Naive thymus-derived CD8-positive, alpha-beta T cell (primary cell): ENCODE results near the gene RPL18. TPM values are rescaled to one million over a fixed set of nuclear protein-coding genes. Genes with fewer than 3 reads are reported as not detected.

Experiments used
- ATAC-seq, 2 donors: fragments of 150-1000 bp; cut with Tn5 transposase in 1 of 2; sonication (Bioruptor Pico), chemical (Tn5 transposase) in 1 of 2; 1 replicate in 1 of 2; 2 replicates in 1 of 2; pipeline ENCODE4 v1.10.0; 2021; ENCODE audit warnings: mild to moderate bottlenecking in 2 of 2, moderate library complexity in 2 of 2
- POLR2A ChIA-PET: fragments of 350-600 bp; sonication (Branson Sonifier 250); formaldehyde crosslinking; loops from one replicate; lab custom pipeline; 2021; ENCODE audit warnings: antibody characterized with exemption; lab: Charles Lee
- DNase-seq, 10 donors: peaks; one replicate each; pipeline versions ENCODE4 v3.0.0 to v3.0.0-alpha.2; 2020 to 2022
- H3K27ac Mint-ChIP-seq, 10 donors: one replicate each; pipeline ENCODE4 v1.8.0; 2020 to 2022; ENCODE audit warnings: mild to moderate bottlenecking in 10 of 10, mixed read lengths in 10 of 10, moderate library complexity in 4 of 10, inconsistent platforms in 1 of 10
- H3K27me3 Mint-ChIP-seq, 5 donors: one replicate each; pipeline ENCODE4 v1.8.0; 2021 to 2022; ENCODE audit warnings: mixed read lengths in 5 of 5
- H3K36me3 Mint-ChIP-seq, 3 donors: one replicate each; pipeline ENCODE4 v1.8.0; 2020 to 2022; ENCODE audit warnings: mixed read lengths in 3 of 3, mild to moderate bottlenecking in 2 of 3, inconsistent platforms in 1 of 3
- H3K4me1 Mint-ChIP-seq, 4 donors: one replicate each; pipeline ENCODE4 v1.8.0; 2021 to 2022; ENCODE audit warnings: mixed read lengths in 4 of 4
- H3K4me3 Mint-ChIP-seq, 10 donors: one replicate each; pipeline ENCODE4 v1.8.0; 2020 to 2022; ENCODE audit warnings: mild to moderate bottlenecking in 10 of 10, mixed read lengths in 10 of 10, moderate library complexity in 6 of 10, inconsistent platforms in 1 of 10
- H3K9me3 Mint-ChIP-seq, 9 donors: one replicate each; pipeline ENCODE4 v1.8.0; 2020 to 2022; ENCODE audit warnings: mixed read lengths in 9 of 9, mild to moderate bottlenecking in 3 of 9, inconsistent platforms in 1 of 9, moderate library complexity in 1 of 9
- polyA plus RNA-seq, 3 donors: library from polyadenylated mRNA; unstranded; fragments of 300-500 nt; fragmentation: Illumina TruSeq; gene quantifications; one replicate each; pipeline ENCODE4 v1.2.3, GENCODE V29; 2021
- total RNA-seq, 8 experiments: library from RNA in 2 of 8; stranded (reverse) in 2 of 8; gene quantifications; one replicate each; pipeline ENCODE4 v1.2.3 and lab custom pipeline; 2021 to 2026

RPL18 gene
- total and polyA plus RNA-seq, 5 experiments from 2014 or later, result 2,380 to 3,008 (median 2,610) TPM

DNA sequence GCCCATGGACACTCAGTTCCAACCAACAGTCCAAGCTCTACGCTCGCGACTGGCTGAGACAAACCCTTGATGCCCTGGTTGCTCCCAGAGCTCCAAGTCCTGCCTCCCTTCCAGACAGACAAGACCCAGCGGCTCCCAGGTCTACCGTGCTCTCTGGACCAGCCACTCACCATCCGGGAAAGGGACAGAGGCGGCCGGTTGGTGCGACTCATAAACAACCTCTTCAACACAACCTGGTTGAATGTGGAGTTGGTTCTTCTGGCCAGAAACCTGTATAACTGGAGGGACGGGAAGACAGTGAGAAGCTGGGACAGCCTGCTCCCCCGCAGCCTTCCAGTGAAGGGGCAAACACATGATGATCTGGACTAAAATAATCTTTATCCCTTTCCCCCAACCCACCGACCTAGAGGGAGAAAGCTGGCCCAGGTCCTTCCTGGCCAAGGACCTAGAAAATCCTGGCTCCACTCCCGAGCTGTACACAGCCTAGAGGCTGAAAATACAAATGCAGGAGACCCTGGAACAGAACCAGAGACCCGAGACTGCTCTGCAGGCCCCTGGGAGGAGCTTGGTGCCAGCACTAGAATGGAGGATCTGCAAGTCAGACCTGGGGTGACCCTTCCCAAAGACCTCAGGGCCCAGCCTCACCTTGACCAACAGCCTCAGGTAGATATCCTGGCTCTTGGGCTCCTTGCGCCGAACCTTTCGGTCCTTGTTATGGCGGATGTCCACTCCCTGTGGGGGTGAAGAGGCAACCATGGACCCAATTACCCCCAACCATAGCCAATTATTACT is 1.6 kb downstream of the RPL18 start:
- H3K9me3 Mint-ChIP-seq, result no peaks in the 10 kb centered on the region
- peaks cover 0 to 34% (median 15%) of the 10 kb centered on the region in 3 donors for H3K36me3 Mint-ChIP-seq

DNA sequence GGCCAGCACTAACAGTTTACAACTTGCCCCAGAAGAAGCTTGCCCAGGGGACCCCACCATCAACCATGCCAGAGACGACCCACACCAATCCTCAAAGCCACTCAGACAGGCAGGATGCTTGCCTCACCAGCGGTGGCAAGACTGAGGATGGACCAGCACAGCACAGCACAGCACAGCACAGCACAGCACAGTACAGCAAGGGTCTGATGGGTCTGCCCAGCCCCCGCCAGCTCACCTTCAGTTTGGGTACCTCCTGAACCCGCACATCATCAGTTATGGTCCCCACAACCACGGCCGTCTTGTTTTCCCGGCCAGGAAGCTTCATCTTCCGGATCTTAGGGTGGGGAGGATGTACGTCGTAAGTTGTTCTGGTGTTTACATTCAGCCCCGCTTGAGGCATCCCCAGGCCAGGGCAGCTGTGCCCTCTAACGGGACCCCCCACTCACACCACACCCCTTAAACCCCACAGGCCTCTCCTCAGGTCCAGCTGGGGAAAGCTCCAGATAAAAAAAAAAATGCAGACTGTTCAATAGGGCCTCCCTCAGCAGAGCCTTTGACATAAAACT is 2.4 kb downstream of the RPL18 start:
- DNase-seq (no peak), ATAC-seq (no peak)
- peak overlapping the region; percentile 22 to 99 (median 80) for H3K4me3 Mint-ChIP-seq
- peaks cover 23 to 45% (median 32%) of the 10 kb centered on the region in 4 donors for H3K4me1 Mint-ChIP-seq
- no peaks in the 10 kb centered on the region for H3K27me3 Mint-ChIP-seq
- H3K27ac Mint-ChIP-seq, result peak overlapping the region in 9 of 10 donors; percentile 40 to 96 (median 67)
- no peaks in the 10 kb centered on the region for H3K9me3 Mint-ChIP-seq
- POLR2A ChIA-PET, result interaction anchor here (0.8 to 5.4 kb wide), 5 partner anchors 9 to 141 kb away, joined by 3 to 70 read pairs (median 6); partner anchors contain the start of genes CA11 and DBP
- peaks cover 0 to 28% (median 15%) of the 10 kb centered on the region in 3 donors for H3K36me3 Mint-ChIP-seq

More for the DNA sequence above, 1.6 kb downstream of the RPL18 start:
- H3K4me1 Mint-ChIP-seq, result peaks cover 24 to 50% (median 35%) of the 10 kb centered on the region in 4 donors
- no peak for ATAC-seq
- no peaks in the 10 kb centered on the region for H3K27me3 Mint-ChIP-seq
- POLR2A ChIA-PET, result interaction anchor here (0.6 to 5.4 kb wide), 8 partner anchors 8 to 141 kb away, joined by 3 to 70 read pairs (median 6); partner anchors contain the start of genes CA11 and DBP
- peak overlapping the region; percentile 25 to 99 (median 98) for H3K27ac Mint-ChIP-seq
- peak overlapping the region; percentile 94 to 99 (median 96) for H3K4me3 Mint-ChIP-seq
- DNase-seq, result no peak

DNA sequence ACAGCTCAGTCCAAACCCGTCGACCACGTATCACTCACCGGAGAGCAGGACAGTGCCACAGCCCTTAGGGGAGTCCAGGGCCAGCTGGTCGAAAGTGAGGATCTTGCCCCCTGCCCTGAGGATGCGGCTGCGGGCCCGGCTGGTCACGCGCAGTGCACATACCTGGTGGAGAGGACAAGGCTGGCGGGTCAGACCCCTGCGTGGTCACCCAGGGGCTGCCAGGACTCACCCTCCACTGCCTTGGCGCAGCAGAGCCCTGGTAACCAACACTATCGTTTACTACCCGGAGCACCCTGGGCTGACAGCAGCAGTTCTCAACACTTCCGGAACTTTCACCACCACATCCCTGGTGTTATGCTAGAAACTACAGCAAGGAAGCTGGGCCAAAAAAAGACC is 2.9 kb downstream of the RPL18 start:
- ATAC-seq, result no peak
- Mint-ChIP-seq H3K27ac (peak overlapping the region in 8 of 10 donors; percentile 13 to 88 (median 66)), H3K27me3 (no peaks in the 10 kb centered on the region), H3K4me1 (peaks cover 23 to 41% (median 31%) of the 10 kb centered on the region in 4 donors), H3K9me3 (no peaks in the 10 kb centered on the region), H3K36me3 (peaks cover 0 to 25% (median 15%) of the 10 kb centered on the region in 3 donors), H3K4me3 (peak overlapping the region in 9 of 10 donors; percentile 53 to 99 (median 94))
- POLR2A ChIA-PET, result interaction anchor here (0.6 to 5.4 kb wide), 4 partner anchors 18 to 29 kb away, joined by 3 to 70 read pairs (median 25); partner anchors contain the start of genes CA11 and DBP
- no peak for DNase-seq

DNA sequence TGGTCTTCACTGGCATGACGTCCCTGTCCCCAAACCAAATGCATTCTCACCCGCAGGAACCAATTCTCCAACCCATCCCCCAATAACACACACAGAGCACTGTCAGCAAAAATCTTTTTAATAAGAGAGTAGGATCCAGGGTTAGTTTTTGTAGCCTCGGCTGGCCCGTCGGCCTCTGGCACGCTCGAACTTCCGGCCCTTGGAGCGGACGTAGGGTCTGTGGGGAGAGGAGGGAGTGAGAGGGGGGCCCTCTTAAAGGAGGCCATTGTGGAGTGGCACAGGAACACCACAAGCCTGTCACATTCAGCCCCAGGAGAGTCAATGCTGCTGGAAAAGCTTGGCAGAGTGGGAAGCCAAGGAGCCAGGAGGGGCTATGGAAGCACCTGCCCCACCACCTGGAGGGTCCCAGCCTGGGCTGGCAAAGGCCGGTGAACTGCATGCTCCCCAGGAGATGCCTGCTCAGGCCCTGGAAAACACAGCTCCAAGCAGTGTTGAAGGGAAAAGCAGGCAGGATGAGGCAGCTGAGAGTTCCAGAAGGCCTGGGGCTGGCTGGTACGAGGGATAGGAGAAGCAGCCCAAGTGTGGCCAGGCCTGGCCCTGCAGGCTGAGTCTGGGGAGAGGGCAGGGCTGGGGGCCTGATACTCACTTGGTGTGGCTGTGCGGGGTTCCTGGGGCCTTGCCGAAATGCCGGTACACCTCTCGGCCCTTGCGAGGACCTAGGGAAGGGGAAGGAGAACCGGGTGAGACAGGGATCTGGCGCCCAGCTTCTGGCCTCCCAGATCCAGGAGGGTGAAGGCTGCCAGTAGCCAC is 3.5 kb downstream of the RPL18 start:
- no peak for DNase-seq
- Mint-ChIP-seq H3K36me3 (peaks cover 0 to 25% (median 15%) of the 10 kb centered on the region in 3 donors), H3K27me3 (no peaks in the 10 kb centered on the region), H3K9me3 (no peaks in the 10 kb centered on the region), H3K4me3 (peak overlapping the region in 3 of 10 donors; percentile 7 to 36 (median 34)), H3K27ac (peak overlapping the region in 4 of 10 donors; percentile 34 to 73 (median 54)), H3K4me1 (peaks cover 24 to 41% (median 31%) of the 10 kb centered on the region in 4 donors)
- POLR2A ChIA-PET, result interaction anchor here (0.6 to 5.4 kb wide), 3 partner anchors 17 to 29 kb away, joined by 3 to 70 read pairs (median 44); partner anchors contain the start of genes CA11 and DBP
- no peak for ATAC-seq

DNA sequence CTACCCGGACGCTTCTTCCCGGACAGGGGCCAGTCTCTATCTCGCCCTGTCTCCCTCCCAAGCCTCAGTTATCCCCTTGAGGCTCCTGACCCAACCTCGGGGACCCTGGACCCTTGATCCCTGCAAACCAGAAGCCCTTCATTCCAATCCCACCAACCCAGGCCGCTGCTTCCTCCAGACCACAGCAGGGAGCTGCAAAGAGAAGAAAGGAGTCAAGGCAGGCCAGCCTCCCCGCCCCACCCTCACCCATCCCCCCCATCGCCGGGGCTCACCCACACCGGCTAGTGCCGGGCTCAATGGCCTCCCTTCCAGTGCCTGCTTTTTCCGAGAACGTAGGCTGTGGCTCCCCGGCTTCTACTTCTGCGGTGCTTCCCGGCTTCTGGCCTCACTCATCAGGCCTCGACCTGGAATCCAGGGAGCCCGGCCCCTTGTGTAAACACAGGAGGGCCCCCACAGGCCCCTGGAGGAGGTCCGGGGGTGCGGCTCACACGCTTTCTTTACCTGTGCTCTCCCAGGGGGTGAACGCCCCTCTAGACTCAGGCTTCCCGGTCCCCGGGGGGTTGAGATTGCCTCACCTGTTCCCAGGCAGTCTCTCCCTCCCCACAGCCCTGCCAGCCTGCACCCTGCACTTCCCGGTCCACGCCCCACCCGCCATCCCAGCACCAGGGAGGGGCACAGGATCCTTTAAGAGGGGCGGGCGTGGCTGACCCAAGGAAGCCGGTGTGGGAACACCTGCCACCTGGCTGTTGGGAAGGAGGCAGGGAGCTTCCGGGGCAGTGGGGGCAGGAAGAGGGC is 4.3 kb downstream of the RPL18 start, which contains the start of gene FAM83E:
Gene FAM83E (minus strand): TSS at position 641 of the 795 bp plus-strand sequence. CDS start 1,704 bp downstream, outside the sequence.
- Mint-ChIP-seq H3K4me1 (peaks cover 18 to 34% (median 24%) of the 10 kb centered on the region in 4 donors), H3K4me3 (peak within 1 kb of the TSS in 4 of 10 donors; percentile 7 to 67 (median 30)), H3K27ac (peak within 1 kb of the TSS in 6 of 10 donors; percentile 7 to 77 (median 68)), H3K9me3 (no peaks in the 10 kb centered on the region), H3K27me3 (no peaks in the 10 kb centered on the region), H3K36me3 (peaks cover 0 to 25% (median 15%) of the 10 kb centered on the region in 3 donors)
- POLR2A ChIA-PET, result interaction anchor here (0.5 to 5.4 kb wide), 3 partner anchors 17 to 202 kb away, joined by 3 to 70 read pairs (median 6); partner anchors contain the start of gene DBP
- DNase-seq, result no peak
- ATAC-seq, result no peak

DNA sequence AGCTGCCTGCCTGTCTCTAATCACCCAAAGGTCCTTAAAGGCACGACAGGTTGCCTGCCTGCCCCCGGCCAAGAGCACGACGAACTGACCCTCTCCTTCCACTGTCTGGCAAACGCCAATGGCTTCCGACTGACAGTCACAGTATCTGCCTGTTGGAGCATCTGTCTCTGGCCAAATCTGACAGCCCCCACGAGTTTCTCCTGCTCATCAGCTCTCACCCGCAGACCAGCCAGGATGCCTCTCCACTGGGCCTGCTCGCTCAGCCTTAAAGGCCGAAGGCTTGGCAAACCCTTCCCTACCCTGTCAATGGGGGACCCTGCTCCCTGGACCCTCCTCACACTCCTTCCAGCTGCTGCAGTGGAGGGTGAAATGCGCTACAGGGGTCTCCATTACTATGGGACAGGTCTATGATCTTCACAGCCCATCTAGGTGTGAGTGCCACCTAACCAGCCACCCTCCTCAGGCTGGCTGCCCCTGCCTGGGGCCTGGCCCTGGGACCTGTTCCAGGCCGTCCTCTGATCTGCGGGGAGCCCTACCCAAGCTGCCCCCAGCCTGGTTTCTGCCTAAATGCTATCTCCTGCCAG is 5.0 kb downstream of the RPL18 start:
- Mint-ChIP-seq H3K4me3 (peak overlapping the region in 1 of 10 donors; percentile 67), H3K27ac (peak overlapping the region in 5 of 10 donors; percentile 11 to 69 (median 38)), H3K36me3 (peaks cover 0 to 25% (median 15%) of the 10 kb centered on the region in 3 donors), H3K4me1 (peaks cover 16 to 30% (median 21%) of the 10 kb centered on the region in 4 donors), H3K9me3 (no peaks in the 10 kb centered on the region), H3K27me3 (no peaks in the 10 kb centered on the region)
- ATAC-seq, result no peak
- DNase-seq, result no peak
- POLR2A ChIA-PET, result interaction anchor here (0.5 to 1.2 kb wide), 2 partner anchors 18 to 201 kb away, joined by 3 to 6 read pairs; no protein-coding TSS in a partner anchor

DNA sequence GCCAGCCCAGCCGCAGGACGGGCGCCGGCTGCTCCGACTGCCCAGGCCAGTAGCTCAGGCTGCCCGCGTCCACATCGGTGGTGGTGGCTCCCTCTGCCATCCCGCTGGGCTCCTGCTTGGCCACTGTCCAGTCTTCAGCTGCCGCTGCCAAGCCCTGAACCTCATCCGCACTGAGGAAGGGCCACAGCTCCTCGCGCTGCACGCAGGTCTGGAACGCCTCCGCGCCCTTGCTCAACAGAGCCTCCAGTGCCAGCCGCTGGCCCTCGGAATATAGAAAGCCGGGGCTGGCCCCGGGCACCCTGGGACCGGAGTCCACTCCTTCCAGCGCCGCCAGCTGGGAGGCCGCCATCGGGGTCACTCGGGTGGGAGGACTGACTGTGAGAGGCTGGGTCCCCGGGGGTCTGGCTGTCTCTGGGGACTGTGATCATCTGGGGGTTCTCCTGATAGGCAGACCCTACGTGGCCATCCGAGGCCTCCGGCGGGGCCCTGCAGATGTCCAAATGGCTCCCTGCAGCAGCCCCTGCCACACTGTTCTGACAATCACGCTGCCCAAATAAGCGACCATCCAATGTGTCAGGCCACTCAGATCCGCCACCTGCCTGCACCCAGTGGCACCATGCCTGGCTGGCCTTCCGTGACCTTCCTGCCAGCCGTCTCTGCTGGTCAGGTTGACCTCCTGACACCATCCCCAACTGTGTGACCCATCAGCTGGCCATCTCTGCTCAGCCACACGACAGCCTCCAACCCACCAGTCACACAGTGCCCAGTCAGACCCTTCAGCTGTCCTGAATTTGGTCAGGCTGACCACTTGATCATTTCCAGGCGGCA is 5.7 kb downstream of the RPL18 start:
- peaks cover 14 to 28% (median 21%) of the 10 kb centered on the region in 4 donors for H3K4me1 Mint-ChIP-seq
- POLR2A ChIA-PET, result interaction anchor here (0.5 to 1.2 kb wide), 2 partner anchors 18 to 227 kb away, joined by 3 to 5 read pairs; no protein-coding TSS in a partner anchor
- H3K4me3 Mint-ChIP-seq, result no peak overlapping the region
- H3K27me3 Mint-ChIP-seq, result no peaks in the 10 kb centered on the region
- no peak for ATAC-seq
- no peak for DNase-seq
- peak overlapping the region in 3 of 10 donors; percentile 11 to 44 (median 38) for H3K27ac Mint-ChIP-seq
- H3K36me3 Mint-ChIP-seq, result peaks cover 0 to 25% (median 13%) of the 10 kb centered on the region in 3 donors
- no peaks in the 10 kb centered on the region for H3K9me3 Mint-ChIP-seq

DNA sequence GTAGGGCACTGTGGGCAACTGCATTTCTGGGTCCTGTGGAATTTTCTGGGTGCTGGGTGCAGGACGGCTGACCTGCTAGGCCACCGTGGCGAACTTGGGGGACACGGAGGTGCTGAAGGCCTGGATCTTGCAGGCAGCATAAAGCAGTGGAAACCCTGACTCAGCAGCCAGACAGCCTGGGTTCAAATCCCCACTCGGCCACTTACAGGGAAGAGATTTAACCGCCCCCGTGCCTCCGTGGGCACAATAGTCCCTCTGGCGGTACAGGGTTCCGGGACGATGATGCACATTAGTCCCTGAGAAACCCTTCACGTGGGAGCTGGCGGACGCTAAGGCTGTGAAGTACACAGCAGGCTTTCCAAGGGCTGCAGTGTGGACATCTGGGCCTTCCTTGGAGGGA is 7.1 kb downstream of the RPL18 start:
- no peaks in the 10 kb centered on the region for H3K9me3 Mint-ChIP-seq
- no peaks in the 10 kb centered on the region for H3K27me3 Mint-ChIP-seq
- POLR2A ChIA-PET, result no interaction called here
- no peak for ATAC-seq
- no peak for DNase-seq
- peak overlapping the region in 4 of 10 donors; percentile 28 to 58 (median 39) for H3K27ac Mint-ChIP-seq
- peaks cover 0 to 17% (median 8%) of the 10 kb centered on the region in 3 donors for H3K36me3 Mint-ChIP-seq
- H3K4me3 Mint-ChIP-seq, result no peak overlapping the region
- H3K4me1 Mint-ChIP-seq, result peaks cover 5 to 14% (median 13%) of the 10 kb centered on the region in 4 donors

DNA sequence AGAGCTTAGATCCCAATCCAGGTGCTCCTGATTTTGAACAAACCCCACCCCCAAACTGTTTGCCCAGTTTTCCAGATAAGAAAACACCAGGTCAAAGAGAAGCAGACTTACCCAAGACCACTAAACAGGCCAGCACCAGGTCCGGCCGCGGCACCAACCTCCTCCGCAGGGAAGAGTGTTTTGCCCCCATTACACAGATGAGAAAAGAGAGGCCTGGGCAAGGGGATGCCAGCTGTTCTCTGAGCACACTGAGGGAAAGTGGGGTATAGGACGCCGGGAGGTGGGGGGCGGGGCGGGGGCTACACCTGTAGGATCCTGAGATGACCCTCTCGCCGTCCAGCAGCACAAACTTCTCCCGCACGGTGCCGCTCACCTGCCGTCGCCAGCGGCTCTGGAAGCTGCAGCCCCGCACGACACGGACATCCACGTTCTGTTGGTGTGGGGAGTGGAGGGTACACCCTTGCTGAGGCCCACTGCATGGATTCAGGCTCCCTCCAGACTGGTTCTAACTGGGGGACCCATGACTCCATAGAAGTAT is 9.3 kb downstream of the RPL18 start:
- Mint-ChIP-seq H3K4me3 (no peak overlapping the region), H3K4me1 (peaks cover 5 to 9% (median 6%) of the 10 kb centered on the region in 4 donors), H3K9me3 (no peaks in the 10 kb centered on the region), H3K27me3 (no peaks in the 10 kb centered on the region), H3K27ac (no peak overlapping the region), H3K36me3 (no peaks in the 10 kb centered on the region)
- DNase-seq (no peak), ATAC-seq (no peak)
- POLR2A ChIA-PET, result interaction anchor here (0.7 to 2.3 kb wide), 6 partner anchors 9 to 193 kb away, joined by 3 to 25 read pairs (median 6); partner anchors contain the start of genes DBP, RPL18 and SPHK2
